HEK293 (cell line): ENCODE measurements around the gene GJB2.

Source experiments
- CTCF ChIA-PET: fragments of 350-600 bp; formaldehyde crosslinking; extraction: SDS; loops from one replicate; lab custom pipeline; 2021; ENCODE audit warnings: antibody characterized with exemption; lab: Yijun Ruan, JAX
- POLR2A ChIA-PET: fragments of 300-600 bp; formaldehyde crosslinking; extraction: SDS; loops from one replicate; lab custom pipeline; 2020; ENCODE audit warnings: antibody characterized with exemption, inconsistent platforms; lab: Yijun Ruan, JAX
- H3K27ac ChIP-seq: fragments of 200-500 bp; sonication (Bioruptor generic); 2 replicates; pipeline ENCODE4 v1.5.1; 2014; ENCODE audit warnings: low read depth, low read length, control low read depth, inconsistent platforms; ENCODE audit errors: extremely low read depth
- H3K36me3 ChIP-seq, 2 experiments: fragments of 200-500 bp in 1 of 2; sonication (Bioruptor generic) in 1 of 2; 1 replicate in 1 of 2; 2 replicates in 1 of 2; pipeline ENCODE4 v1.5.1; 2014 to 2017; ENCODE audit warnings: inconsistent platforms in 2 of 2, low read length in 2 of 2; ENCODE audit not compliant: control insufficient read depth in 2 of 2, insufficient read depth in 1 of 2
- H3K4me1 ChIP-seq: fragments of 200-500 bp; sonication (Bioruptor generic); 2 replicates; pipeline ENCODE4 v1.5.1; 2014; ENCODE audit warnings: mild to moderate bottlenecking, low read length, inconsistent platforms; ENCODE audit not compliant: control insufficient read depth, insufficient read depth
- H3K4me3 ChIP-seq: 2 replicates; pipeline ENCODE4 v1.5.1; 2011; ENCODE audit warnings: low read depth, mild to moderate bottlenecking, control low read depth, low read length, moderate library complexity
- H3K9me3 ChIP-seq: fragments of 200-500 bp; sonication (Bioruptor generic); 2 replicates; pipeline ENCODE4 v1.5.1; 2014; ENCODE audit warnings: low read depth, low read length, inconsistent platforms; ENCODE audit not compliant: control insufficient read depth, insufficient read depth
- GFI1B ChIP-seq: fragments of 450-650 bp; formaldehyde crosslinking; IDR thresholded peaks from 2 replicates; pipeline ENCODE4 v1.5.1; 2016; ENCODE audit warnings: missing biosample characterization, missing genetic modification characterization
- KLF10 ChIP-seq: fragments of 450-650 bp; IDR thresholded peaks from 2 replicates; pipeline ENCODE4 v1.5.1; 2018; ENCODE audit warnings: missing biosample characterization, mild to moderate bottlenecking, missing genetic modification characterization
- MEIS1 ChIP-seq: sonication (generic); formaldehyde crosslinking; IDR thresholded peaks from 2 replicates; pipeline ENCODE4 v1.8.1; 2022; ENCODE audit warnings: missing genetic modification reagents, mild to moderate bottlenecking, borderline replicate concordance
- MZF1 ChIP-seq: fragments of 450-650 bp; formaldehyde crosslinking; IDR thresholded peaks from 2 replicates; pipeline ENCODE4 v1.5.1; 2017; ENCODE audit warnings: missing biosample characterization, missing genetic modification characterization, borderline replicate concordance
- REPIN1 ChIP-seq: fragments of 450-650 bp; formaldehyde crosslinking; IDR thresholded peaks from 2 replicates; pipeline ENCODE4 v1.5.1; 2017; ENCODE audit warnings: missing biosample characterization, missing genetic modification characterization, low read depth
- TSHZ1 ChIP-seq: fragments of 450-650 bp; formaldehyde crosslinking; IDR thresholded peaks from 2 replicates; pipeline ENCODE4 v1.5.1; 2016; ENCODE audit warnings: missing biosample characterization, missing genetic modification characterization, borderline replicate concordance
- ZBTB1 ChIP-seq: fragments of 450-650 bp; formaldehyde crosslinking; IDR thresholded peaks from 2 replicates; pipeline ENCODE4 v1.5.1; 2016; ENCODE audit warnings: missing biosample characterization, missing genetic modification characterization
- ZBTB48 ChIP-seq: fragments of 450-650 bp; formaldehyde crosslinking; IDR thresholded peaks from 2 replicates; pipeline ENCODE4 v1.5.1; 2016; ENCODE audit warnings: missing biosample characterization, missing genetic modification characterization
- ZIC2 ChIP-seq: fragments of 450-650 bp; formaldehyde crosslinking; IDR thresholded peaks from 2 replicates; pipeline ENCODE4 v1.5.1; 2016; ENCODE audit warnings: missing biosample characterization, missing genetic modification characterization
- ZNF112 ChIP-seq: fragments of 450-650 bp; formaldehyde crosslinking; IDR thresholded peaks from 2 replicates; pipeline ENCODE4 v1.5.0; 2017; ENCODE audit warnings: missing biosample characterization, missing genetic modification characterization
- ZNF133 ChIP-seq: fragments of 450-650 bp; formaldehyde crosslinking; IDR thresholded peaks from 2 replicates; pipeline ENCODE4 v1.5.1; 2016; ENCODE audit warnings: missing biosample characterization, missing genetic modification characterization
- ZNF169 ChIP-seq: fragments of 450-650 bp; formaldehyde crosslinking; IDR thresholded peaks from 2 replicates; pipeline ENCODE4 v1.5.1; 2016; ENCODE audit warnings: missing biosample characterization, missing genetic modification characterization
- ZNF239 ChIP-seq: fragments of 450-650 bp; formaldehyde crosslinking; IDR thresholded peaks from 2 replicates; pipeline ENCODE4 v1.5.1; 2016; ENCODE audit warnings: missing biosample characterization, missing genetic modification characterization
- ZNF302 ChIP-seq: fragments of 450-650 bp; formaldehyde crosslinking; IDR thresholded peaks from 2 replicates; pipeline ENCODE4 v1.5.1; 2016; ENCODE audit warnings: missing biosample characterization, missing genetic modification characterization, low read depth
- ZNF354C ChIP-seq: fragments of 450-650 bp; formaldehyde crosslinking; IDR thresholded peaks from 2 replicates; pipeline ENCODE4 v1.5.1; 2016; ENCODE audit warnings: missing biosample characterization, missing genetic modification characterization, low read depth, borderline replicate concordance
- ZNF416 ChIP-seq: fragments of 450-650 bp; formaldehyde crosslinking; IDR thresholded peaks from 2 replicates; pipeline ENCODE4 v1.5.1; 2016; ENCODE audit warnings: missing biosample characterization, missing genetic modification characterization
- ZNF426 ChIP-seq: fragments of 450-650 bp; formaldehyde crosslinking; IDR thresholded peaks from 2 replicates; pipeline ENCODE4 v1.5.1; 2017; ENCODE audit warnings: missing biosample characterization, missing genetic modification characterization, mild to moderate bottlenecking, inconsistent platforms, moderate library complexity
- ZNF449 ChIP-seq: fragments of 450-650 bp; formaldehyde crosslinking; IDR thresholded peaks from 2 replicates; pipeline ENCODE4 v1.5.1; 2017; ENCODE audit warnings: missing biosample characterization, mild to moderate bottlenecking, missing genetic modification characterization, moderate library complexity
- ZNF510 ChIP-seq: fragments of 450-650 bp; formaldehyde crosslinking; IDR thresholded peaks from 2 replicates; pipeline ENCODE4 v1.5.1; 2018; ENCODE audit warnings: mild to moderate bottlenecking, missing genetic modification characterization, missing biosample characterization; ENCODE audit not compliant: insufficient replicate concordance
- ZNF514 ChIP-seq: fragments of 450-650 bp; formaldehyde crosslinking; IDR thresholded peaks from 2 replicates; pipeline ENCODE4 v1.5.1; 2016; ENCODE audit warnings: missing biosample characterization, missing genetic modification characterization
- ZNF549 ChIP-seq: fragments of 450-650 bp; IDR thresholded peaks from 2 replicates; pipeline ENCODE4 v1.5.1; 2018; ENCODE audit warnings: missing biosample characterization, missing genetic modification characterization, mild to moderate bottlenecking, inconsistent platforms, moderate library complexity
- ZNF596 ChIP-seq: fragments of 450-650 bp; IDR thresholded peaks from 2 replicates; pipeline ENCODE4 v1.5.0; 2018; ENCODE audit warnings: missing biosample characterization, mild to moderate bottlenecking, missing genetic modification characterization, moderate library complexity
- ZNF692 ChIP-seq: fragments of 450-650 bp; formaldehyde crosslinking; IDR thresholded peaks from 2 replicates; pipeline ENCODE4 v1.5.1; 2016; ENCODE audit warnings: missing biosample characterization, missing genetic modification characterization
- ZNF776 ChIP-seq: fragments of 450-650 bp; formaldehyde crosslinking; IDR thresholded peaks from 2 replicates; pipeline ENCODE4 v1.5.0; 2017; ENCODE audit warnings: missing biosample characterization, missing genetic modification characterization, borderline replicate concordance
- ZNF791 ChIP-seq: fragments of 450-650 bp; formaldehyde crosslinking; IDR thresholded peaks from 2 replicates; pipeline ENCODE4 v1.5.1; 2016; ENCODE audit warnings: missing biosample characterization, missing genetic modification characterization
- ZSCAN16 ChIP-seq: fragments of 450-650 bp; formaldehyde crosslinking; IDR thresholded peaks from 2 replicates; pipeline ENCODE4 v1.5.1; 2016; ENCODE audit warnings: missing biosample characterization, missing genetic modification characterization
- ZXDB ChIP-seq: fragments of 450-650 bp; formaldehyde crosslinking; IDR thresholded peaks from 2 replicates; pipeline ENCODE4 v1.5.1; 2016; ENCODE audit warnings: missing biosample characterization, missing genetic modification characterization

GJB2 gene

GRCh38 chr13:20170921-20171320 is 21.8 kb downstream of the GJB2 start:
- TF ChIP-seq ZNF549 (tag by site-specific recombination) (no peak), TSHZ1 (no peak), MZF1 (tag by site-specific recombination) (no peak), ZNF169 (no peak), ZXDB (tag by site-specific recombination) (no peak), ZNF596 (tag by site-specific recombination) (no peak), ZNF776 (tag by site-specific recombination) (no peak), ZNF416 (tag by site-specific recombination) (no peak), ZNF692 (tag by site-specific recombination) (no peak), ZNF354C (no peak), ZNF510 (tag by site-specific recombination) (no peak), KLF10 (tag by site-specific recombination) (no peak), ZNF133 (tag by site-specific recombination) (no peak), ZBTB1 (tag by site-specific recombination) (no peak), ZBTB48 (no peak), GFI1B (tag by site-specific recombination) (no peak)
- Histone ChIP-seq H3K4me1 (peaks cover 8% of the 10 kb centered on the region; the same call in 1 of the 2 replicates), H3K27ac (no peak overlapping the region), H3K9me3 (no peaks in the 10 kb centered on the region), H3K36me3 (no peaks in the 10 kb centered on the region), H3K4me3 (no peak overlapping the region)
- POLR2A ChIA-PET = no interaction called here
- CTCF ChIA-PET = interaction anchor here (0.6 to 1.3 kb wide), 2 partner anchors 11 to 14 kb away, joined by 4 read pairs; no protein-coding TSS in a partner anchor

- no peak overlapping the region for H3K27ac ChIP-seq
- H3K9me3 ChIP-seq = no peaks in the 10 kb centered on the region
- no peak overlapping the region for H3K4me3 ChIP-seq
- POLR2A ChIA-PET = no interaction called here
- H3K36me3 ChIP-seq = no peaks in the 10 kb centered on the region
- H3K4me1 ChIP-seq = no peaks in the 10 kb centered on the region; the same call in 1 of the 2 replicates
- TF ChIP-seq ZNF514 (tag by site-specific recombination) = no peak
- no peak for TF ChIP-seq ZNF112
- TF ChIP-seq REPIN1 (tag by site-specific recombination) = no peak
- TF ChIP-seq ZNF302 = no peak
- no peak for TF ChIP-seq MEIS1 (CRISPR knock-in tag)
- TF ChIP-seq ZSCAN16 (tag by site-specific recombination) = no peak
- no peak for TF ChIP-seq ZNF354C
- TF ChIP-seq ZIC2 (tag by site-specific recombination) = no peak
- TF ChIP-seq ZNF449 = no peak
- no peak for TF ChIP-seq ZNF239
- TF ChIP-seq ZNF426 (tag by site-specific recombination) = no peak
- TF ChIP-seq TSHZ1 = no peak
- TF ChIP-seq ZNF791 (tag by site-specific recombination) = no peak
- CTCF ChIA-PET = interaction anchor here (0.7 to 0.9 kb wide), 2 partner anchors 133 to 324 kb away, joined by 3 read pairs; no protein-coding TSS in a partner anchor
Observed at GRCh38 chr13:20168396-20168795, 24.3 kb downstream of the GJB2 start.
